NOMO-1 treated with DMSO at 0.1 percent for 48 hours (cell line): Measurements from ENCODE around the gene ATF7IP.

Experiments
- DNase-seq: peaks from one replicate; lab custom pipeline; 2025; ENCODE audit not compliant: unreplicated experiment; lab: John Stamatoyannopoulos, UW

The ATF7IP gene

DNA sequence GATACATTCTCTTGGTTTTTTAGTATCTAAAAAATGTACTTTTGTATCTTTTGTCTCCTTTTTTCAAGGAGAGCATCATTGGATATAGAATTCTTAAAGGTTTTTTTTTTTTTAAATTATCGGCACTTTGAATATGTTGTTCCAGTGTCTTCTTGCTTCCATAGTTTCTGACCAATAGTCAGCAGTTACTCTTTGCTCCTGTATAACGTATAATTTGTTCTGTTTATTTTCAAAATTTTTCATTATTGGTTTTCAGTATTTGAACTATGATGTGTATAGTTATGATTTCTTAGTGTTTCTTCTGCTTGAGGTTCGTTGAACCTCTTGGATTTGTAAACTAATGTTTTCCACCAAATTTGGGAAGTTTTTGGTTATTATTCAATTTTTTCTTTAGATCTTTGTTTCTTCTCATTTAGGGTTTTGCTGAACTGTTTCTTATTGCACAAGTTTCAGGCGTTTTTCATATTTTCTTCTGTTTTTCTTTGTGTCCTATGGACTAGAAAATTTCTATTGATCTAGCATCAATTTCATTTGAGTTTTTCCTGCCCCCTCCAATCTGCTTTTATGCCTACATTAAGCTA is 108.3 kb downstream of the ATF7IP start:
- peak; percentile 25 for DNase-seq

DNA sequence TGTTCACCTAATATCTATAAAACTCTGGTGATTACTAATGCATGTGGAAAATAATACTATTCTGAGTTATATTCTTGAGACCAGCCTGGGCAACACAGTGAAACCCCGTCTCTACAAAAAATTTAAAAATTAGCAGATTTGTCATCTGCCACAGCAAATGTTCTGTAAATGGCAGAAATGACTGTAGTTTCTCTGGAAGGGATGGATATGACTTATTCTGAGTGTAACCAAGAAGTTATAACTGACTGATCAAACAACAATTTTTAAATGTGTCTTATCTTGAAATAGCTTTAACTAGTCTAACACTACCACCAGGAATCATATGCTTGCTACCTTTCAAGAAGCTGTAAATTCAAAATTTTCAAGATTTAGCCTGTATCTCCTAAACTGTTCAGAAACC is 113.5 kb downstream of the ATF7IP start:
- no peak for DNase-seq

DNA sequence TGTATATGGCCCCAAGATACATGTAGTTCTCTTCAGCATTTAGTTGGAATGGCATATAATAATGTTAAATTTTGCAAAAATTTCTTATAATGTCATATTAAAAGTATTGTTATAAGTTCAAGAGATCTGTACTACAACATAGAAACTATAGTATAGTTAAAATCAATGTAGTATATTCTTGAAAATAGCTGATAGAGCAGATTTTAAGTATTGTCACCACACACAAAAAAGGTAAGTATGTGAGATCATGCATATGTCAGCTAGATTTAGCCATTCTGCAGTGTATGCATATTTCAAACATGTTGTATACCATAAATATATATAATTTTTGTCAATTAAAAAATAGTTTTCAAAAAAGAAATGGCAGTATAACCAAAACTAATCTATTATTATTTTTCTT is 115.7 kb downstream of the ATF7IP start:
- no peak for DNase-seq

DNA sequence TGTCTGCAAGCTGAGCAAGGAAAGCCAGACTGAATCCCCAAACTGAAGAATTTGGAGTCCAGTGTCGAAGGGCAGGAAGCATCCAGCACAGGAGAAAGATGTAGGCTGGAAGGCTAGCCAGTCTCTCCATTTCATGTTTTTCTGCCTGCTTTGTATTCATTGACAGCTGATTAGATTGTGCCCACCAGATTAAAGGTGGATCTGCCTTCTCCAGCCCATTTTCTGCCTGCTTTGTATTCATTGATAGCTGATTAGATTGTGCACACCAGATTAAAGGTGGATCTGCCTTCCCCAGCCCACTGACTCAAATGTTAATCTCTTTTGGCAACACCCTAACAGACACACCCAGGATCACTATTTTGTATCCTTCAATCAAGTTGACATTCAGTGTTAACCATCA is 116.9 kb downstream of the ATF7IP start:
- DNase-seq, result no peak

DNA sequence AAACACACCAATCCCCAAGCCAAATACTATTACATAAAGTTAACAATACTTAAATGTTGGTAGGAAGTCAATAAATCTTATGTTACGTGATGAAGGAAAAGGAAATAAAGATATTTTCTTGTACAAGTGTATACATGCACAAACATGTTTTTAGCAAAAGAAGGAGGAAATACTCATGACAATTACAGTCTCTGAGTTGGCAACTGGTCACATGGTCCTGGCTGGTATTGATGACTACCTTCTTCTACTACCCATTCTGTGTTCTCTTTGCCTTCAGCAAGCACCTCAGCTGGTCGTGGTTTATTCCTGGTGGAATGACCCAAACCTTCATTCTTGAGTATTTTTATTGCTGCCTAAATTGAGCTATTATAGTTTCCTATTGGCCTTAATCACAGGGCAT is 117.4 kb downstream of the ATF7IP start:
- DNase-seq, result no peak

DNA sequence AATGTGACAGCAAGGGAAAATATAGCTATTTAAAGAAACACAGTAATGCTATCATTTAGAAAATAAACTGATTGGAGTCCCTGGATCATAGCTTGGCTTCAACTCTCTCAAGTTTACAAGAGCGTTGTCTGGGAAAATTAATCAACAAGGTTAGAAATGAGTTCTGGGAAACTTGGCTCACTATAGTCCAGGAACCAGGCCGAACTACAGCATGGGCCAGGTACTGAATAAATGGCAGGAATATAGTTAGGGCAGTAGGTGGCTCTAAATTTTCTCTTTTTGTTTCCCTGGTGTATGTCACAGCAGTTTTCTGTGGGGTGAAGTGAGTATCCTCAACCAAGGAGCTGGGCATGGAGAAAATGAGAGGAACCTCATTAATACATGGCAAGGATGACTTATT is 129.8 kb downstream of the ATF7IP start:
- DNase-seq, result no peak

DNA sequence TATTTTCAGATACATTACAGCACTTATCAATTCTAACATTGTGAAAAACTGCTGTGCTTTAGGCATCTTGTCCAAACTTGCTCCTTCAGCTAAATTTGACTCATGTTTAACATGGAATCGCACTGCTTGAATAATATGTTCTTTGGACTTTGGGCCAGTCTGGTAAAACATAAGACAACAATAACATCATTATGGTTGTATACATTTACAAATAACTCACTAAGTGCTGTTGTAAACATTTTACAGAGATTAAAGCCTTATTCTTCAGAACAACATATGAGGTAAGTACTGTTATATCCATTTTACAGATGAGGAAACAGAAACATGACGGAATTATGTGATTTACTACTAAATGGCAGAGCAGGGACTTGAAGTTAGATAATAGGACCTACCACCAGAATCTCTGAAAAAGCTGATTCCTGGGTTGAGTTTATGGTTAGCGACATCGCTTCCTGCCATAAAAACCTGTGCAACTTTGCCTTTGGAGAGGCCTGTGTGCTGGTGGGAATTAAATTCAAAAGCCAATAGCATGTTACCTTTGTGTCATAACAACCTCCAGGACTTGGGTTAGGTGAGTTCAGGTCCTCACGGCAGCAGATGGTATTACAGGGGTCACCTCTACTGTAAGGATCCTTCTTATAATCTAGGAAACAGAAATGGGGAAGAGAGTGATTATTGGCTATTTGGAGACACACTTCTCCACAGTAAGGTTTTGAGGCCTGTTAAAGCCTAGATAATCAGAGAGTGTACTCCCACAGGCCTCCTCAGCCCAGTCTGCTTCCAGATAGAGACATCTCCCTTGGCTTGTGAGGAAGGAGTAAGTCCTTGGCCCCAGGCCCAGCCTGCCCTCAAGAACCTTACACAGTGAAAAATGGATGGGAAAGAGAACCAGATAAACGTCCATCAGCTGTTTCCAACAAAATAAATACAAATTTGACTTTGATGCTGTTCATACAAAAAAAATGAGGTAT is 140.4 kb downstream of the ATF7IP start:
- no peak for DNase-seq

DNA sequence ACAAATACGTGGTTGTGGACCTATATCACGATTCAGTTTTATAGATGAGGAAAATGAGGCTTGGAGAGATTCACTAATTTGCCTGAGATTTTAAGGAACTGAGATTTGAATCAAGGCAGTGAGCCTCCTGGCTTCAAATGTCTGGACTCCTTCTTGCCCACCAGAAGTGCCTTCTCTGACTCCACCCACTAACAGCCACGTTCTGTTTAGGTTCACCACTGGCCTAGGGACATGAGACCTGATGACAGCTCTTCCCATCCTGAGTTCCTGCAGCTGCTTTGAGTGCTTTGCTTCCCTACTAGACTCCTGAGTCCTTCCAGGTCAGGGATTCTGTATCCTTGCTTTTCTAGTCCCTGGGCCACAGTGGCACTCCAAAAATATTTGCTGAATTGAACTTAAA is 145.1 kb downstream of the ATF7IP start:
- no peak for DNase-seq

DNA sequence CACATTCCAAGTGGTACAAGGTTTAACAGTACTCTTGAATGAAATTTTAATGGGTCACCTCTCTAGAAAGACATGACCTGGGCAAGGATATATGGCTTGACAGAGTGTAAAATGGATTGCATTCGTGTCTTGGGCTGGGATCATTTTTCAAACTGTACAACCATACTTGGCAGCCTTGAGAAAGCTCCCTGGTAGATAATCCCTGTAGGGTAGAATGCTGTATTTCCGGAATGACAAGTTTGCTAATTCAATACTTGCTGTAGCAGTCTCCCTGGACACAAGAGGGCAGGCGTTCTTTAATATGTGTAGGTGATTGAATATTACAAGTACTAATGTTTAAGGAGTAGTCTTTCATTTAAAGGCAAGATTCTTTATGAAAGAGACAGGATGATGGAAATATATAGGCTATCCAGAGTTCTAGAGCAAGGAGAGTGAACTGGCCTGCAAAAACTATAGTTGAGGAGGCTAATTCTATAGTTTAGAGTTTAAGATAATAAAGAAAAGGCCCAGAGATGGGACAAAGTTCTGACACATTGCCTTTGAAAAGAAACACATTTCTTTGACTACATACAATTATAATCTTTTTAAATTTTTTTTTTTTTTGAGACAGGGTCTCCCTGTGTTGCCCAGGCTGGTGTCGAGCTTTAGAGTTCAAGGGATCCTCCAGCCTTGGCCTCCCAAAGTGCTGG is 148.8 kb downstream of the ATF7IP start:
- peak; percentile 65 for DNase-seq

DNA sequence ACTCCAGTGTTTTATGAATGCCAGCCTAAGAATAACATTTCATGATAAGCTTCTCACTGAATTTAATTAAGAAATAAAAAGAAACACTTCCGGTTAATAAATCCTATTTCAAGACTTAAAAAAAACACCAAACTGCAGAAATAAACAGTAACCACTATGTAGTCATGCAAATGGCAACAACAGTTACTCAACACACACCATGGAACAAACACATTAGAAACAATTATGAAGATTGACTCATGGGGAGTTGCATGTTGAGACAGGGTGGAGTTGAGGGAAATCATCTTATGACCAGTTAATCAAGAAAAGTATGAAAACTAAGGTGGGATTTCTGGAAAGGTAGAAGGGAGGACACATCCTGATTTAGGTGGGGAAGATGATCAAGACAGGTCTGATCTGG is 149.5 kb downstream of the ATF7IP start:
- DNase-seq, result peak; percentile 19

DNA sequence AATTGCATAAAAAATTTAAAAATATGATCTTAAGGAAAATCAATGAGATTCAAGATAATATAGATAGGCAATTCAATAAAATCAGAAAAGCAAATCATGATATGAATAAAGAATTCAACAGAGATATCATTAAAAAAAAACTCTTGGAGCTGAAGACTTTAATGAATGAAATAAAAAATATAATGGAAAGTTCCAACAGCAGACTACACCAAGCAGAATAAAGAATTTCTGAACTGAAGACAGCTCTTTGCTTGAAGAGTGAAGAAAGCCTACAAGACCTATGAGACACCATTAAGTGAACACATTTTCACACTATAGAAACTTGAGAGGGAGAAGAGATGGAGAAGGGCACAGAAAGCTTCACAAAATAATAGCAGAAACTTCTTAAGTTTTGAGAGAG is 156.3 kb downstream of the ATF7IP start:
- DNase-seq, result no peak

DNA sequence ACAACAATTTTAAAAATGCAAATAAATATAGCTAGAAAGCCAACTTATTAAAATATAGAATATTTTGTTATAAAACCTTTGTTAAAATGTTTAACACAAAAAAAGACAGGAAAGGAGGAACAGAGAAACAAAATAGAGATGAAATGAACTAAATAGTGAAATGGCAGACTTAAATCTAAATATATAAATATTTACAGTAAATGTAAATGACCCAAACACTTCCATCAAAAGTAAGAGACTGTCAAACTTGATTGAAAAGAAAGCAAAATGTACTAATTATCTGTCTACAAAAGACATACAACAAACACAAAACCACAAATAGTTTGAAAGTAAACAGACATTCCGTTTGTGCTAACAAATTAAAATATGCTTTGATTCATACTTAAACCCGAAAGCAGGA is 160.5 kb downstream of the ATF7IP start:
- no peak for DNase-seq

DNA sequence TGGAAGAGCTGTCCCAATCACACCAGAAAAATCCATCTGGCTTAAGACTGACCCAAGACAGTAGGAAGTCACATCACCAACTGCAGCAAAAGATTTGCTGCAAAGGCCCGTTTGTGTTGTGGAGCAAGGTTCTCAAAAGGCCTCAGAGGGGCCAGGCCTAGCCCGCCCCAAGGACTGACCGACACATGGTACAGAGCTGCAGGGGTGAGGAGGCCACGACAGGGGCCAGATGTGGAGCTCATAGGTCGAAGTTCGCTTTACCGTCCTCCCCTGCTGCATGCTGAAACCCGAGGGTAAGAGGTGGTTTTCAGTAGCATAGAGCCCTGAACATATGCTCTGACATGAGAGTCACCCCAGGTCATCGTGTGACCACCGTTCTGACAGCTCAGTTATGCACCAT is 166.7 kb downstream of the ATF7IP start:
- no peak for DNase-seq

DNA sequence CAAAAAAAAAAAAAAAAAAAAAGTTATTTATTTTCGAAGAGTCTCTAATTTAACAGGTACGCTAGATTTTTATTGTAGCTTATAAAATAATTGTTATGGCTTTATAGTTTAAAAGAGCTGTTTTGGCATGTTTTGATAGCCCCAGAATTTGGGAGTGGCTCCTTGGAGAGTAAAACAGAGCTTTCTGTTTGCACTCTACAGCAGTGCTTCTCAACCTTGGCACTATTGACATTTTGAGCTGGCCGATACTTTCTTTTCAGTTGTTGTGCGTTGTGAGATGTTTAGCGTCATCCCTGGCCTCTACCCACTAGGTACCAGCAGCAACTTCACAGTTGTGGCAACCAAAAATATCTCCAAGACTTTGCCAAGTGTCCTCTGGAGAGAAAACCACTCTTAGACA is 171.6 kb downstream of the ATF7IP start:
- DNase-seq, result no peak

DNA sequence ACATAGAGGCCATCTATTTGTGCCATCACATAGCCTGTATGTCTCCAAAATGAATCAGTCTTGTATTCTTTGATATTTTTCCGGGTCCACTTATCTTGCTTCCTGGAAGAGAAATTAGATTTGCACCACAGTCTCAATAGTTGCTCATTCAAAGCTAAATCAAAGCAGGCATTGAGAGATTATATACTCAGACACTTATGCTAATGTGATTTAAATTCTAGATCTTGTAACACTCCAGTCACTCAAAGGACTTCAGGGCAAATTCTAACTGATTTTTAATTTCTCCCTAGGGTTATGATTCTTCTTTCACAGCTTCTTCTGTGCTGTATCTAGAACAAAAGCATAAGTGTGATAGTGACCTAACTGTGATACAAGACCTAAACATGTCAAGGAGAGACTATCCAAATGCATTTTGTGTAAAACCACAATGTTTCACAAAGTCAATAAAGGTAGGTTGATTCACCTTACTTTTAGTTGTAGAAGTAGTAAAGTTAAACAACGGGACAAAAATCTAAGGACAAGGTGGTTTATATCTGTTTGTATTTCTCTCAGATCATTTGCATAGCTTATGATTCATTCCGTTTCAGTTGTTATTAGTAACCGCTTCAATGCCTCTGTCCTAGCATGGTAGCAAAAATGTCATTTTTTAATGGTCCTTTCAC is 175.4 kb downstream of the ATF7IP start:
- DNase-seq, result no peak

DNA sequence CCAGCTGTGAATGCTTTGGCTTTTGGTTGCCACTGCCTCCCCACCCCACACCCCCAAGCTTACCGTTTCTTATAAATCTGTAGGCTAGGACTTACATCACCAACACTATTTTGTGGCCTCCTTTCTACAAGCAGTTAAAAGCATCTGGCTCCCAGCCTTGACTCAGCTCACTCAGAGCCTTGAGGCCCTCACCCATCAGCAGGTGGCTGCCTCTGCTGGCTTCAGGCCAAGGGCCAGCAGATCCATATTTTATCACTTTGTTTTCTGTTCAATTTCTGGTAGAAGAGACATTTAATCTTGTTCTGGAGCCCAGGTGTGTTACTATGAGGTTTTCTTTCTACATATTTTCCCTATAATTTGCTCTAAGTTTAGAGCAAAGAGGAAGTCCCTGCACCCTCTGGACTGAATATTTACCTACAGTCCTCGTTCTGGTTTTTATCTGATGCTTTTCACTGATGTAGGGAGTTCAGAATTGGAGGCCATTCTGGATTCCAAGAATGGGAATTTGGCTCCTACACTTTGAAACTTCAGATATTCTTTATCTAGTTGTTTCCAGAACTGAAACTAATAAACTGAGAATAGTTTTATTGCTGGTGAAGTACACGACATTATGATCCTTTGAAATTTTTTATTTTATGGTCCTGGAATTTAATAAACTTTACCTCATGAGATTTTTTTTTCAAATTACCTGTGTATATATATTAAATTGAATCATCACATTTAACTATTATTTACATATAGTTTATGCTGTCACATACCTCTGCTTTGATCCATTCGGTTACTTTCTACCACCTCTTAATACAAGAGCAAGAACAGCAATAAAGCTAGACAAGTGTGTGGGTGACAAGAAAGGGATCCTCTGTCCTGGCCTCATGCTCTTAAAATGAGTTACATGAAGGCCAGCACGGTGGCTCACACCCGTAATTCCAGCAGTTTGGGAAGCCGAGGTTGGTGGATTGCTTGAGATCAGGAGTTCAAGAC is 180.0 kb downstream of the ATF7IP start:
- no peak for DNase-seq

DNA sequence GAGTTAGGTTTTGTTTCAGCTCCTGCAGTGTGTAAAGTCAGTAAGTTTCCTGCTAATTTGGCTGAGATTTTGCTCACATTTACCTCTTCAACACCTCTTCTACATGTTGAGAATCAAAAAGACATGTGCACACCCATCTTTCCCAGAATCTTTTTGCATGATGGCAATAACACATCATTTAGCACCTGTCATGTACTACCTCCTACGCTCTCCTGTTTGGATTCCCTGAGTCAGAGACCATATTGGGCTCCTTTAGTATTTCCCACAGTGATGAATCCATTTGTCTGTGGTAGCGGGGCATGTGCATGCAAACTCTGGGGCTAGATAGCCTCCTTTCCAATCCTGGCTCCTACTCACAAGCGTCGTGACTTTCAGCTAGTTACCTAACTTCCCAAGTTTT is 182.1 kb downstream of the ATF7IP start:
- no peak for DNase-seq

DNA sequence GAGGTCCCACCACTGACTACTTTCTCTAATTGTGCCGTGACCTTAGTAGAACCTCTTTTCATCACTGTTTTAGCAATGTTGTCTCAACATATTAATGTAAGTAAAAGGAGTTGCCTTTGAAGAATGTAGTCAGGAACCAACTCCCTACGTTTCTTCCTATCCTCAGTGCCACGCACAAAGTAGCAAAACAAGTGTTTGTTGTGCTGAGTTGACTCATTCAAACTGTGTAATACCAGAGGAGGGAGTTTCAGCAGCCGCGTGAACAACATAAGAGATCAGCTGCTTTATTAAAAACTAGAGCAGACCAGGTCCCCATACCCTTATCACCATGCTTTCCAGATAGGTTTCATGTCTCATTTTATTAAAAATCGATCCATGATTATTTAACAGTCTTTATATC is 183.1 kb downstream of the ATF7IP start:
- no peak for DNase-seq
